ENCODE measurements around the gene TTC39C. TPM values are rescaled to one million over a fixed set of nuclear protein-coding genes. Genes with fewer than 3 reads are reported as not detected.
A peak's percentile ranks its signal among the peaks of the same experiment; 100 is the strongest.
"Not testable (repeated sequence)": the region's sequence is repeated elsewhere in the genome, so short reads cannot be mapped to it uniquely, and the experiment has no call there.

The TTC39C gene
- total RNA-seq, 1 experiment from 2014 or later = 14.7 TPM

GRCh38 chr18:24136967-24137373, 122.4 kb downstream of the TTC39C start:
- peaks cover 16% of the 10 kb centered on the region for H3K4me1 ChIP-seq (replicated peaks)
- no peaks in the 10 kb centered on the region for H3K27me3 ChIP-seq (replicated peaks)
- no peak overlapping the region for H3K4me3 ChIP-seq
- no peak overlapping the region for H3K27ac ChIP-seq
- H3K9me3 ChIP-seq (replicated peaks) = no peaks in the 10 kb centered on the region
- 0 out of 2 replicates have a peak, but pooled peaks cover 4% of the 10 kb centered on the region for H3K36me3 ChIP-seq
- peak in 1 of 2 experiments; percentile 33 for DNase-seq (ENCODE audit: low read depth in 1 of 2, low spot score in 2 of 2)

GRCh38 chr18:24138409-24138788, 123.8 kb downstream of the TTC39C start:
- peak overlapping the region; percentile 46 for H3K4me3 ChIP-seq
- H3K36me3 ChIP-seq = no peaks in the 10 kb centered on the region
- no peaks in the 10 kb centered on the region for H3K9me3 ChIP-seq (replicated peaks)
- peaks cover 16% of the 10 kb centered on the region for H3K4me1 ChIP-seq (replicated peaks)
- H3K27ac ChIP-seq = 0 out of 2 replicates have a peak overlapping the region, but pooled peaks have one; percentile 10
- H3K27me3 ChIP-seq (replicated peaks) = no peaks in the 10 kb centered on the region
- no peak for DNase-seq (ENCODE audit: low read depth in 1 of 2, low spot score in 2 of 2)

GRCh38 chr18:24138789-24139616, 124.4 kb downstream of the TTC39C start, which contains the start of gene CABYR:
Gene CABYR, plus strand, starts transcription at chr18:24139062. Its CDS starts 4,053 bp downstream, at chr18:24143115.
- H3K4me3 ChIP-seq = peak within 1 kb of the TSS; percentile 46
- H3K4me1 ChIP-seq (replicated peaks) = peaks cover 16% of the 10 kb centered on the region
- H3K9me3 ChIP-seq (replicated peaks) = no peaks in the 10 kb centered on the region
- H3K27me3 ChIP-seq (replicated peaks) = no peaks in the 10 kb centered on the region
- peak within 1 kb of the TSS; percentile 18; the same call in 1 of the 2 replicates for H3K27ac ChIP-seq
- no peaks in the 10 kb centered on the region for H3K36me3 ChIP-seq
- peak; percentile 74 to 86 for DNase-seq (ENCODE audit: low read depth in 1 of 2, low spot score in 2 of 2)

GRCh38 chr18:24140697-24141096, 126.1 kb downstream of the TTC39C start:
- H3K4me1 ChIP-seq (replicated peaks) = peaks cover 16% of the 10 kb centered on the region
- no peak overlapping the region for H3K27ac ChIP-seq
- DNase-seq (ENCODE audit: low read depth in 1 of 2, low spot score in 2 of 2) = no peak
- no peaks in the 10 kb centered on the region for H3K27me3 ChIP-seq (replicated peaks)
- no peak overlapping the region for H3K4me3 ChIP-seq
- no peaks in the 10 kb centered on the region for H3K9me3 ChIP-seq (replicated peaks)
- H3K36me3 ChIP-seq = no peaks in the 10 kb centered on the region

- no peaks in the 10 kb centered on the region for H3K36me3 ChIP-seq
- H3K4me1 ChIP-seq (replicated peaks) = peaks cover 8% of the 10 kb centered on the region
- no peak overlapping the region for H3K4me3 ChIP-seq
- H3K27ac ChIP-seq = no peak overlapping the region
- no peak for DNase-seq (ENCODE audit: low read depth in 1 of 2, low spot score in 2 of 2)
- H3K9me3 ChIP-seq (replicated peaks) = no peaks in the 10 kb centered on the region
- H3K27me3 ChIP-seq (replicated peaks) = no peaks in the 10 kb centered on the region
Observed at GRCh38 chr18:24142376-24142775, 127.8 kb downstream of the TTC39C start.

- H3K9me3 ChIP-seq (replicated peaks); H3K27me3 ChIP-seq (replicated peaks); DNase-seq (ENCODE audit: low read depth in 1 of 2, low spot score in 2 of 2); H3K4me3 ChIP-seq; H3K4me1 ChIP-seq (replicated peaks); H3K36me3 ChIP-seq; H3K27ac ChIP-seq: not testable (repeated sequence)
Observed at GRCh38 chr18:24149591-24149990, 135.0 kb downstream of the TTC39C start.

- DNase-seq (ENCODE audit: low read depth in 1 of 2, low spot score in 2 of 2) = no peak
- Histone ChIP-seq H3K4me1 (replicated peaks) (no peaks in the 10 kb centered on the region), H3K27me3 (replicated peaks) (no peaks in the 10 kb centered on the region), H3K4me3 (no peak overlapping the region), H3K27ac (no peak overlapping the region), H3K36me3 (peaks cover 8% of the 10 kb centered on the region), H3K9me3 (replicated peaks) (no peaks in the 10 kb centered on the region)
Observed at GRCh38 chr18:24153397-24153796, 138.8 kb downstream of the TTC39C start.

- no peaks in the 10 kb centered on the region for H3K4me1 ChIP-seq (replicated peaks)
- peaks cover 20% of the 10 kb centered on the region for H3K36me3 ChIP-seq
- no peak overlapping the region for H3K27ac ChIP-seq
- no peak for DNase-seq (ENCODE audit: low read depth in 1 of 2, low spot score in 2 of 2)
- H3K9me3 ChIP-seq (replicated peaks) = no peaks in the 10 kb centered on the region
- no peaks in the 10 kb centered on the region for H3K27me3 ChIP-seq (replicated peaks)
- H3K4me3 ChIP-seq = no peak overlapping the region
Observed at GRCh38 chr18:24157855-24158254, 143.3 kb downstream of the TTC39C start.

- Histone ChIP-seq H3K27me3 (replicated peaks) (no peaks in the 10 kb centered on the region), H3K4me3 (no peak overlapping the region), H3K9me3 (replicated peaks) (no peaks in the 10 kb centered on the region), H3K36me3 (peaks cover 26% of the 10 kb centered on the region), H3K27ac (no peak overlapping the region), H3K4me1 (replicated peaks) (no peaks in the 10 kb centered on the region)
- DNase-seq (ENCODE audit: low read depth in 1 of 2, low spot score in 2 of 2) = no peak
Observed at GRCh38 chr18:24160086-24160485, 145.5 kb downstream of the TTC39C start.

GRCh38 chr18:24161304-24161703, 146.8 kb downstream of the TTC39C start:
- DNase-seq (ENCODE audit: low read depth in 1 of 2, low spot score in 2 of 2) = no peak
- Histone ChIP-seq H3K27me3 (replicated peaks) (no peaks in the 10 kb centered on the region), H3K36me3 (peaks cover 20% of the 10 kb centered on the region), H3K27ac (no peak overlapping the region), H3K4me1 (replicated peaks) (no peaks in the 10 kb centered on the region), H3K4me3 (no peak overlapping the region), H3K9me3 (replicated peaks) (no peaks in the 10 kb centered on the region)

- Histone ChIP-seq H3K27ac (no peak overlapping the region), H3K4me3 (no peak overlapping the region), H3K9me3 (replicated peaks) (no peaks in the 10 kb centered on the region), H3K27me3 (replicated peaks) (no peaks in the 10 kb centered on the region), H3K36me3 (peaks cover 14% of the 10 kb centered on the region; the same call in 1 of the 2 replicates), H3K4me1 (replicated peaks) (no peaks in the 10 kb centered on the region)
- no peak for DNase-seq (ENCODE audit: low read depth in 1 of 2, low spot score in 2 of 2)
Observed at GRCh38 chr18:24168496-24168895, 153.9 kb downstream of the TTC39C start.

GRCh38 chr18:24170360-24170759, 155.8 kb downstream of the TTC39C start:
- Histone ChIP-seq H3K27me3 (replicated peaks) (no peaks in the 10 kb centered on the region), H3K4me1 (replicated peaks) (no peaks in the 10 kb centered on the region), H3K9me3 (replicated peaks) (no peaks in the 10 kb centered on the region), H3K36me3 (peaks cover 13% of the 10 kb centered on the region; the same call in 1 of the 2 replicates), H3K4me3 (no peak overlapping the region), H3K27ac (no peak overlapping the region)
- DNase-seq (ENCODE audit: low read depth in 1 of 2, low spot score in 2 of 2) = no peak

- H3K4me1 ChIP-seq (replicated peaks) = no peaks in the 10 kb centered on the region
- no peaks in the 10 kb centered on the region for H3K9me3 ChIP-seq (replicated peaks)
- no peaks in the 10 kb centered on the region for H3K27me3 ChIP-seq (replicated peaks)
- no peak overlapping the region for H3K4me3 ChIP-seq
- DNase-seq (ENCODE audit: low read depth in 1 of 2, low spot score in 2 of 2) = no peak
- H3K27ac ChIP-seq = no peak overlapping the region
- peaks cover 8% of the 10 kb centered on the region; the same call in 1 of the 2 replicates for H3K36me3 ChIP-seq
Observed at GRCh38 chr18:24173997-24174396, 159.4 kb downstream of the TTC39C start.

- H3K4me3 ChIP-seq = no peak overlapping the region
Observed at GRCh38 chr18:24176727-24177416, 162.3 kb downstream of the TTC39C start.

More at GRCh38 chr18:24176727-24177416, 162.3 kb downstream of the TTC39C start:
- peak; percentile 56 to 72 for DNase-seq (ENCODE audit: low read depth in 1 of 2, low spot score in 2 of 2)
- no peaks in the 10 kb centered on the region for H3K27me3 ChIP-seq (replicated peaks)
- peaks cover 6% of the 10 kb centered on the region for H3K4me1 ChIP-seq (replicated peaks)
- 0 out of 2 replicates have a peak, but pooled peaks cover 5% of the 10 kb centered on the region for H3K36me3 ChIP-seq
- no peak overlapping the region for H3K27ac ChIP-seq
- H3K9me3 ChIP-seq (replicated peaks) = no peaks in the 10 kb centered on the region

Measured in SJSA1 (cell line).